Breast epithelium (tissue), 3 donors: ENCODE measurements around the gene SIK3.

Source experiments
- POLR2A ChIP-seq: fragments of 450-650 bp; IDR thresholded peaks from one replicate; pipeline ENCODE4 v1.6.1; 2016; ENCODE audit warnings: antibody characterized with exemption, mild to moderate bottlenecking, moderate library complexity
- TF ChIP-seq, protein P1 (sequence below), 3 donors: fragments of 450-650 bp; IDR thresholded peaks; one replicate each; pipeline ENCODE4 v1.5.1; 2016 to 2017; ENCODE audit warnings: antibody characterized with exemption in 3 of 3, mild to moderate bottlenecking in 3 of 3, moderate library complexity in 3 of 3

DNA sequence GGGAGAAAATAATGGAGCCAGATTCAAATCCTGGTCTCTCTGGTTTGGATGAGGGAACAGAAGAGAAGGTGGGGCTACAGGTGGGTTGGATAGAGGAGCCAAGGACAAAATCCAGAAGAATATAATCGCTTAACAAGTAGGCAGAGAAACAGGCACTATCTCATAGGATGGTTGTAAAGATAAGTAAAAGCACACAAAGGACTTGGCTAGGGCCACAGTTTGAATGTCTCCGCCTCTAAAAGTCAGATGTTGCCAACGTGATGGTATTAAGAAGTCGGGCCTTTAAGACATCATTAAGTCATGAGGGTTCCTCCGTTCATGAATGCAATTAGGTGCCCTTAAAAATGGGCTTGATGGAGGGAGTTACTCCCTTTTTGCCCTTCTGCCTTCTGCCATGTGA is 42.8 kb downstream of the SIK3 start:
- TF ChIP-seq, protein P1, sequence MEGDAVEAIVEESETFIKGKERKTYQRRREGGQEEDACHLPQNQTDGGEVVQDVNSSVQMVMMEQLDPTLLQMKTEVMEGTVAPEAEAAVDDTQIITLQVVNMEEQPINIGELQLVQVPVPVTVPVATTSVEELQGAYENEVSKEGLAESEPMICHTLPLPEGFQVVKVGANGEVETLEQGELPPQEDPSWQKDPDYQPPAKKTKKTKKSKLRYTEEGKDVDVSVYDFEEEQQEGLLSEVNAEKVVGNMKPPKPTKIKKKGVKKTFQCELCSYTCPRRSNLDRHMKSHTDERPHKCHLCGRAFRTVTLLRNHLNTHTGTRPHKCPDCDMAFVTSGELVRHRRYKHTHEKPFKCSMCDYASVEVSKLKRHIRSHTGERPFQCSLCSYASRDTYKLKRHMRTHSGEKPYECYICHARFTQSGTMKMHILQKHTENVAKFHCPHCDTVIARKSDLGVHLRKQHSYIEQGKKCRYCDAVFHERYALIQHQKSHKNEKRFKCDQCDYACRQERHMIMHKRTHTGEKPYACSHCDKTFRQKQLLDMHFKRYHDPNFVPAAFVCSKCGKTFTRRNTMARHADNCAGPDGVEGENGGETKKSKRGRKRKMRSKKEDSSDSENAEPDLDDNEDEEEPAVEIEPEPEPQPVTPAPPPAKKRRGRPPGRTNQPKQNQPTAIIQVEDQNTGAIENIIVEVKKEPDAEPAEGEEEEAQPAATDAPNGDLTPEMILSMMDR (IDR thresholded peaks at IDR 0.05) = no peak
- no peak for TF ChIP-seq POLR2A
